ENCODE data around the gene PCSK4. TPM values are rescaled to one million over a fixed set of nuclear protein-coding genes. Genes with fewer than 3 reads are reported as not detected.
"Not testable (repeated sequence)": the region's sequence is repeated elsewhere in the genome, so short reads cannot be mapped to it uniquely, and the experiment has no call there.

PCSK4 gene
- total RNA-seq, 1 donor from 2014 or later, result 8.4 TPM

DNA sequence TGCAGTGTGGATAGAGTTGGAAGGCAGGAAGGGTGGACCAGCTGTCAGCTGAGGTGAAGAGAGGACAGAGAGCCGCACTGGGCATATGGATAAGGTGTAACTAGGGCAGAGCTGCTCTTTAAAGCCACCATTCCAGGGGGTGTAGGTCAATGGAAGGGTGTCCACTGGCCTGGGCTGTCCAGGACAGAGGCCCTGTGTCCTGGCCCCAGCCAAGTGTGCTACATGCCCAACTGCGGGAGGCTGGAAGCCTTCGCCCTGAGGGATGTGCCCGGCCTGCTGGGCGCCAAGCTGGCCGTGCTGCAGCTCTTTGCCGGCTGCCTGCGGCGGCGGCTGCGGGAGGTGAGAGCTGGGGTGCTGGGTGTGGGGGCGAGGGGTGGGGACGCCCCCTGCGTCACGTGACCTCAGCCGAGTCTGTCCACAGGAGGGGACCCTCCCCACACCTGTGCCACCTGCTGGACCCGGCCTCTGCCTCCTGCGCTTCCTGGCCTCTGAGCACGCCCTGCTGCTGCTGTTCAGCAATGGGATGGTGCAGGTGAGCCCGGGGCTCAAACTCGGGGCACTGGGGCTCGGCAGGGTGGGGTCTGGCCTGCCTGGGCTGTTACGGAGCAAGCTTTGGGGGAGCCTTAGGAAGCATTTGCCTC is 43.5 kb upstream of the PCSK4 start:
- DNase-seq (ENCODE audit: low spot score), result no peak
- H3K9me3 Mint-ChIP-seq (ENCODE audit: unreplicated experiment), result no peaks in the 10 kb centered on the region
- no peak overlapping the region for H3K4me3 Mint-ChIP-seq (ENCODE audit: unreplicated experiment)
- H3K4me1 Mint-ChIP-seq (ENCODE audit: unreplicated experiment), result no peaks in the 10 kb centered on the region
- TF ChIP-seq, protein P1, sequence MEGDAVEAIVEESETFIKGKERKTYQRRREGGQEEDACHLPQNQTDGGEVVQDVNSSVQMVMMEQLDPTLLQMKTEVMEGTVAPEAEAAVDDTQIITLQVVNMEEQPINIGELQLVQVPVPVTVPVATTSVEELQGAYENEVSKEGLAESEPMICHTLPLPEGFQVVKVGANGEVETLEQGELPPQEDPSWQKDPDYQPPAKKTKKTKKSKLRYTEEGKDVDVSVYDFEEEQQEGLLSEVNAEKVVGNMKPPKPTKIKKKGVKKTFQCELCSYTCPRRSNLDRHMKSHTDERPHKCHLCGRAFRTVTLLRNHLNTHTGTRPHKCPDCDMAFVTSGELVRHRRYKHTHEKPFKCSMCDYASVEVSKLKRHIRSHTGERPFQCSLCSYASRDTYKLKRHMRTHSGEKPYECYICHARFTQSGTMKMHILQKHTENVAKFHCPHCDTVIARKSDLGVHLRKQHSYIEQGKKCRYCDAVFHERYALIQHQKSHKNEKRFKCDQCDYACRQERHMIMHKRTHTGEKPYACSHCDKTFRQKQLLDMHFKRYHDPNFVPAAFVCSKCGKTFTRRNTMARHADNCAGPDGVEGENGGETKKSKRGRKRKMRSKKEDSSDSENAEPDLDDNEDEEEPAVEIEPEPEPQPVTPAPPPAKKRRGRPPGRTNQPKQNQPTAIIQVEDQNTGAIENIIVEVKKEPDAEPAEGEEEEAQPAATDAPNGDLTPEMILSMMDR (IDR thresholded peaks at IDR 0.05; ENCODE audit: unreplicated experiment), result no peak
- H3K27me3 Mint-ChIP-seq (ENCODE audit: unreplicated experiment), result peaks cover 4% of the 10 kb centered on the region
- H3K36me3 Mint-ChIP-seq (ENCODE audit: low read depth, unreplicated experiment), result no peaks in the 10 kb centered on the region
- no peak overlapping the region for H3K27ac Mint-ChIP-seq (ENCODE audit: unreplicated experiment)

DNA sequence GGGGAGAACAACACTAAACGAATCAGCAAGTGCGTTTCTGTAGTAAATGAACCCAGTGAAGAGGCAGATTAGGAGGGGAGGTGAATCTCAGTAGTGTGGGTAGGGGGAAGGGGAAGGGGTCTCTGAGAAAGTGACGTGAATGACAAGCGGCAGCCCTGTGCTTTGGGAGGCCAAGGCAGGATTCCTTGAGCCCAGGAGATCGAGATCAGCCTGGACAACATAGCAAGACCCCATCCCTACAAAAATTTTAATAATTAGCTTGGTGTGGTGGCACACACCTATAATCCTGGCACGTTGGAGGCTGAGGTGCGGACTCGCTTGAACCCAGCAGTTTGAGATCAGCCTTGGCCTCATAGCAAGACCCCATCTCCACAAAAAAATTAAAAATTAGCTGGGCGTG is 41.9 kb upstream of the PCSK4 start:
- no peak for DNase-seq (ENCODE audit: low spot score)
- TF ChIP-seq, protein P1 (IDR thresholded peaks at IDR 0.05; ENCODE audit: unreplicated experiment), result no peak
- no peaks in the 10 kb centered on the region for H3K9me3 Mint-ChIP-seq (ENCODE audit: unreplicated experiment)
- no peak overlapping the region for H3K4me3 Mint-ChIP-seq (ENCODE audit: unreplicated experiment)
- no peaks in the 10 kb centered on the region for H3K36me3 Mint-ChIP-seq (ENCODE audit: low read depth, unreplicated experiment)
- no peak overlapping the region for H3K27ac Mint-ChIP-seq (ENCODE audit: unreplicated experiment)
- peaks cover 5% of the 10 kb centered on the region for H3K27me3 Mint-ChIP-seq (ENCODE audit: unreplicated experiment)
- H3K4me1 Mint-ChIP-seq (ENCODE audit: unreplicated experiment), result no peaks in the 10 kb centered on the region

DNA sequence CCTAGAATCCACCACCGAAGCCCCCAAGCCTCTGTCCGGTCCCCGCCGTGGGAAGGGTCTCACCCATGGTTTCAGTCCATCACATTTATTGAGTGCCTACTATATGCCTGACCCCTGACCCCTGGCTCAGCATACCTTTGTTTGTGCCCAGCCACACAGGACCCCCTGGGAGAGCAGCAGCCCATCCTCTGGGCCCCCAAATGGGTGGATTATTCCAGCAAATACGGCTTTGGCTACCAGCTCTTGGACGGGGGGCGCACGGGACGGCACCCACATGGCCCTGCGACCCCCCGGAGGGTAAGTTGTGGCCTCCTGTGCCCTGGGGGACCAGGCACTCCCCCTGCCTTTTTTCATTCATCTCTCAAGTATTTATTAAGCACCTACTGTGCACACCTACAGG is 41.4 kb upstream of the PCSK4 start:
- H3K27ac Mint-ChIP-seq (ENCODE audit: unreplicated experiment), result no peak overlapping the region
- peaks cover 6% of the 10 kb centered on the region for H3K27me3 Mint-ChIP-seq (ENCODE audit: unreplicated experiment)
- H3K4me1 Mint-ChIP-seq (ENCODE audit: unreplicated experiment), result no peaks in the 10 kb centered on the region
- no peaks in the 10 kb centered on the region for H3K36me3 Mint-ChIP-seq (ENCODE audit: low read depth, unreplicated experiment)
- no peaks in the 10 kb centered on the region for H3K9me3 Mint-ChIP-seq (ENCODE audit: unreplicated experiment)
- no peak for DNase-seq (ENCODE audit: low spot score)
- TF ChIP-seq, protein P1 (IDR thresholded peaks at IDR 0.05; ENCODE audit: unreplicated experiment), result no peak
- no peak overlapping the region for H3K4me3 Mint-ChIP-seq (ENCODE audit: unreplicated experiment)

DNA sequence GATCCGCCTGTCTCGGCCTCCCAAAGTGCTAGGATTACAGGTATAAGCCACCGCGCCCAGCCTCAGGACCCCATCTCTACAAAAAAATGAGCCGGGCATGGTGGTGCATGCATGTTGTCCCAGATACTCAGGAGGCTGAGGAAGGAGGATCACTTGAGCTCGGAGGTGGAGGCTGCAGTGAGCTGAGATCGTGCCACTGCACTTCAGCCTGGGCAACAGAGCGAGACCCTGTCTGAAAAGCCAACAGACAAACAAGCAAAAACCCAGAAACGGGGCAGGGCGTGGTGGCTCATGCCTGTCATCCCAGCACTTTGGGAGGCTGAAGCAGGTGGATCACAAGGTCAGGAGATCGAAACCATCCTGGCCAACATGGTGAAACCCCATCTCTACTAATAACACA is 40.7 kb upstream of the PCSK4 start:
- H3K4me1 Mint-ChIP-seq (ENCODE audit: unreplicated experiment); H3K27me3 Mint-ChIP-seq (ENCODE audit: unreplicated experiment); H3K27ac Mint-ChIP-seq (ENCODE audit: unreplicated experiment): not testable (repeated sequence)

DNA sequence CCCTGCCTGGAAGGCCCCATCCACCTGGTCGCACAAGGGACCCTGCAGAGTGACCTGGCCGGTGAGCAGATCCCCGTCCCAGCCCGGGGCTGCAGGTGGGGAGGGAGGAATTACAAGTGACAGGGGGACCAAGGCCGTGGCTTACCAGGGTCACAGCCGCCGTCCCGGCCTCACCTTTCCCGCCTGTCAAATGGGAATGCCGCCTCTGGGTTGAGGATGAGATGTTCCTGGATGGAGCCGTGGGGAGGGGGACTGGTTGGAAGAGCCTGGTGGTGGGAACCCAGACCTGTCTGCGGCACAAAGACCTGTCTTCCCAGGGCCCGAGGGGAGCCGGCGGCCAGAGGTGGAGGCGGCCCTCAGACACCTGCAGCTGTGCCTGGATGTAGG is 39.3 kb upstream of the PCSK4 start:
- Mint-ChIP-seq H3K4me3 (ENCODE audit: unreplicated experiment) (no peak overlapping the region), H3K27ac (ENCODE audit: unreplicated experiment) (no peak overlapping the region), H3K4me1 (ENCODE audit: unreplicated experiment) (peaks cover 5% of the 10 kb centered on the region)

More for the DNA sequence above, 40.7 kb upstream of the PCSK4 start:
- H3K36me3 Mint-ChIP-seq (ENCODE audit: low read depth, unreplicated experiment); H3K9me3 Mint-ChIP-seq (ENCODE audit: unreplicated experiment); DNase-seq (ENCODE audit: low spot score); H3K4me3 Mint-ChIP-seq (ENCODE audit: unreplicated experiment): not testable (repeated sequence)

More for the DNA sequence above, 39.3 kb upstream of the PCSK4 start:
- Mint-ChIP-seq H3K36me3 (ENCODE audit: low read depth, unreplicated experiment) (peaks cover 5% of the 10 kb centered on the region), H3K27me3 (ENCODE audit: unreplicated experiment) (peaks cover 14% of the 10 kb centered on the region), H3K9me3 (ENCODE audit: unreplicated experiment) (no peaks in the 10 kb centered on the region)
- no peak for DNase-seq (ENCODE audit: low spot score)
- TF ChIP-seq, protein P1 (IDR thresholded peaks at IDR 0.05; ENCODE audit: unreplicated experiment), result no peak
